H1 (cell line): Measurements from ENCODE around the gene DHCR7. TPM values are rescaled to one million over a fixed set of nuclear protein-coding genes. Genes with fewer than 3 reads are reported as not detected.

Source experiments
- CTCF ChIA-PET: fragments of 300-600 bp; sonication (Branson Sonifier 250); formaldehyde crosslinking; loops from one replicate; lab custom pipeline; 2021; ENCODE audit not compliant: partially characterized antibody; lab: Charles Lee
- POLR2A ChIA-PET: fragments of 300-600 bp; sonication (Branson Sonifier 250); formaldehyde crosslinking; loops from one replicate; lab custom pipeline; 2021; ENCODE audit warnings: inconsistent platforms; ENCODE audit not compliant: partially characterized antibody; lab: Charles Lee
- DNase-seq, 2 experiments: peaks; one replicate each; pipeline versions ENCODE4 v3.0.0 to v3.0.0-alpha.2; 2010 to 2022; ENCODE audit warnings: low spot score in 2 of 2, low read depth in 1 of 2, mixed read lengths in 1 of 2
- FAIRE-seq: peaks from 2 replicates; lab custom pipeline; 2011; peaks lifted over from hg19 to GRCh38; lab: Jason Lieb, UNC
- H2AFZ ChIP-seq: 2 replicates; pipeline ENCODE4 v1.8.1; 2012; ENCODE audit warnings: low read length, inconsistent platforms
- H2AK5ac ChIP-seq: 2 replicates; pipeline ENCODE4 v1.6.1; 2013; ENCODE audit warnings: low read depth, low read length
- H2BK120ac ChIP-seq: replicated peaks from 2 replicates; pipeline ENCODE3; 2013; ENCODE audit warnings: low read depth, low read length, inconsistent platforms
- H2BK12ac ChIP-seq: 2 replicates; pipeline ENCODE4 v1.6.1; 2013; ENCODE audit warnings: low read depth, low read length
- H2BK15ac ChIP-seq: 2 replicates; pipeline ENCODE4 v1.6.1; 2013; ENCODE audit warnings: low read length
- H2BK20ac ChIP-seq: 2 replicates; pipeline ENCODE4 v1.6.1; 2013; ENCODE audit warnings: low read length
- H2BK5ac ChIP-seq: 2 replicates; pipeline ENCODE4 v1.6.1; 2013; ENCODE audit warnings: low read depth, low read length
- H3K14ac ChIP-seq: 2 replicates; pipeline ENCODE4 v1.6.1; 2013; ENCODE audit warnings: inconsistent platforms; ENCODE audit not compliant: insufficient read length
- H3K18ac ChIP-seq: 2 replicates; pipeline ENCODE4 v1.6.1; 2013; ENCODE audit warnings: low read length; ENCODE audit errors: extremely low read depth
- H3K23ac ChIP-seq: 2 replicates; pipeline ENCODE4 v1.6.1; 2013; ENCODE audit warnings: inconsistent platforms; ENCODE audit not compliant: insufficient read length
- H3K23me2 ChIP-seq: 2 replicates; pipeline ENCODE4 v1.6.1; 2013; ENCODE audit warnings: low read depth, low read length
- H3K27ac ChIP-seq: 2 replicates; pipeline ENCODE4 v1.6.1; 2011; ENCODE audit warnings: low read depth, low read length, inconsistent platforms
- H3K27me3 ChIP-seq, 4 experiments: replicated peaks in 1 of 4; 1 replicate in 1 of 4; 2 replicates in 3 of 4; pipeline versions ENCODE4 v1.6.1 to v1.8.1; 2011 to 2013; ENCODE audit warnings: low read length in 3 of 4, mild to moderate bottlenecking in 3 of 4, inconsistent platforms in 2 of 4, mixed read lengths in 2 of 4, moderate library complexity in 1 of 4; ENCODE audit not compliant: control insufficient read depth in 3 of 4, insufficient read depth in 3 of 4; ENCODE audit errors: extremely low read depth in 1 of 4
- H3K36me3 ChIP-seq, 4 experiments: 2 replicates each; pipeline versions ENCODE4 v1.6.1 to v1.8.1; 2011 to 2013; ENCODE audit warnings: mild to moderate bottlenecking in 4 of 4, low read length in 3 of 4, moderate library complexity in 2 of 4, control low read depth in 1 of 4, inconsistent platforms in 1 of 4; ENCODE audit not compliant: insufficient read depth in 4 of 4, control insufficient read depth in 2 of 4
- H3K4ac ChIP-seq: replicated peaks from 2 replicates; pipeline ENCODE3; 2013; ENCODE audit warnings: low read length, low read depth, mixed read lengths, inconsistent platforms; ENCODE audit not compliant: insufficient read length
- H3K4me1 ChIP-seq, 4 experiments: replicated peaks in 1 of 4; 1 replicate in 1 of 4; 2 replicates in 3 of 4; pipeline versions ENCODE4 v1.6.1 to v1.8.1; 2011 to 2013; ENCODE audit warnings: low read length in 3 of 4, inconsistent platforms in 2 of 4, mixed read lengths in 1 of 4; ENCODE audit not compliant: insufficient read depth in 4 of 4, control insufficient read depth in 3 of 4
- H3K4me2 ChIP-seq, 2 experiments: 2 replicates each; pipeline versions ENCODE4 v1.6.1 to v1.8.1; 2011 to 2013; ENCODE audit warnings: low read depth in 2 of 2, low read length in 2 of 2, control low read depth in 1 of 2, inconsistent platforms in 1 of 2, mild to moderate bottlenecking in 1 of 2; ENCODE audit not compliant: insufficient read depth in 1 of 2
- H3K4me3 ChIP-seq, 4 experiments: fragments of 200-600, 300-600 bp in 1 of 4; sonication (generic), shearing (Covaris generic), sonication (Bioruptor Twin) in 1 of 4; 2 replicates each; pipeline versions ENCODE4 v1.5.1 to v1.8.1; 2011 to 2016; ENCODE audit warnings: low read length in 4 of 4, low read depth in 3 of 4, control low read depth in 2 of 4, inconsistent platforms in 2 of 4, mild to moderate bottlenecking in 2 of 4, mixed read lengths in 1 of 4, moderate library complexity in 1 of 4; ENCODE audit not compliant: insufficient read depth in 2 of 4; ENCODE audit errors: extremely low read depth in 1 of 4
- H3K56ac ChIP-seq: replicated peaks from 2 replicates; pipeline ENCODE3; 2013; ENCODE audit warnings: low read depth, mild to moderate bottlenecking, mixed read lengths, low read length, inconsistent platforms; ENCODE audit not compliant: insufficient read length
- H3K79me1 ChIP-seq: 2 replicates; pipeline ENCODE4 v1.6.1; 2013; ENCODE audit warnings: low read depth, low read length, control low read depth
- H3K79me2 ChIP-seq, 2 experiments: 2 replicates each; pipeline versions ENCODE4 v1.6.1 to v1.8.1; 2012 to 2013; ENCODE audit warnings: low read length in 2 of 2, mild to moderate bottlenecking in 2 of 2, inconsistent platforms in 1 of 2; ENCODE audit not compliant: insufficient read depth in 2 of 2, control insufficient read depth in 1 of 2
- H3K9ac ChIP-seq, 4 experiments: replicated peaks in 1 of 4; 1 replicate in 1 of 4; 2 replicates in 3 of 4; pipeline versions ENCODE4 v1.6.1 to v1.8.1; 2011 to 2013; ENCODE audit warnings: low read depth in 3 of 4, low read length in 3 of 4, control low read depth in 2 of 4, mild to moderate bottlenecking in 2 of 4, moderate library complexity in 2 of 4, inconsistent platforms in 1 of 4; ENCODE audit errors: extremely low read depth in 1 of 4
- H3K9me3 ChIP-seq, 2 experiments: 2 replicates each; pipeline versions ENCODE4 v1.6.1 to v1.8.1; 2012 to 2013; ENCODE audit warnings: mild to moderate bottlenecking in 2 of 2, moderate library complexity in 2 of 2, control low read depth in 1 of 2, inconsistent platforms in 1 of 2, low read depth in 1 of 2, low read length in 1 of 2, mixed read lengths in 1 of 2; ENCODE audit not compliant: insufficient read depth in 2 of 2
- H4K20me1 ChIP-seq, 2 experiments: replicated peaks in 1 of 2; 2 replicates each; pipeline versions ENCODE3 to v1.8.1; 2011 to 2013; ENCODE audit warnings: inconsistent platforms in 2 of 2, low read length in 2 of 2, mild to moderate bottlenecking in 1 of 2; ENCODE audit not compliant: insufficient read depth in 2 of 2, control insufficient read depth in 1 of 2
- H4K5ac ChIP-seq: 2 replicates; pipeline ENCODE4 v1.6.1; 2013; ENCODE audit warnings: low read length, low read depth, mixed read lengths, inconsistent platforms; ENCODE audit not compliant: insufficient read length
- H4K8ac ChIP-seq: 2 replicates; pipeline ENCODE4 v1.8.0; 2013; ENCODE audit warnings: mild to moderate bottlenecking, moderate library complexity, low read length, inconsistent platforms; ENCODE audit not compliant: insufficient read depth; ENCODE audit errors: extremely low read depth
- H4K91ac ChIP-seq: replicated peaks from 2 replicates; pipeline ENCODE3; 2013; ENCODE audit warnings: low read length, mixed read lengths, inconsistent platforms; ENCODE audit not compliant: insufficient read length
- CHD2 ChIP-seq: IDR thresholded peaks from 2 replicates; pipeline ENCODE4 v1.6.1; 2012; ENCODE audit warnings: low read length, improper control_type of control experiment
- MAFK ChIP-seq: IDR thresholded peaks from 2 replicates; pipeline ENCODE4 v1.6.1; 2012; ENCODE audit warnings: low read depth, mild to moderate bottlenecking, improper control_type of control experiment, low read length
- PHF8 ChIP-seq: fragments of 200-600 bp; sonication (generic); conservative IDR thresholded peaks from 2 replicates; pipeline ENCODE4 v1.7.1; 2012; ENCODE audit warnings: low read depth, mild to moderate bottlenecking, inconsistent platforms, low read length, moderate library complexity
- SIRT6 ChIP-seq: IDR thresholded peaks from one replicate; pipeline ENCODE4 v1.7.1; 2012; ENCODE audit warnings: low read length, inconsistent platforms
- WGBS, 2 experiments: shearing (Covaris generic) in 1 of 2; methylation state at CpG; one replicate each; pipeline versions ENCODE4 v1.1.6 to v1.1.7; 2013 to 2015; ENCODE audit warnings: low lambda C conversion rate in 2 of 2, mixed read lengths in 2 of 2, inconsistent platforms in 1 of 2, low coverage in 1 of 2, missing lambda C conversion rate in 1 of 2; ENCODE audit not compliant: insufficient replicate concordance in 2 of 2, insufficient coverage in 1 of 2, insufficient read length in 1 of 2; ENCODE audit errors: extremely low coverage in 1 of 2, missing lambda C conversion rate in 1 of 2; 5-methylcytosine and 5-hydroxymethylcytosine counted together
- polyA plus RNA-seq, 7 experiments: library from polyadenylated mRNA; depleted of rRNA in 3 of 7; stranded (reverse) in 5 of 7; unstranded in 2 of 7; fragments of >200 nt in 5 of 7; fragments of 200-250 nt in 2 of 7; gene quantifications; 1 replicate in 5 of 7; 2 replicates in 1 of 7; 4 replicates in 1 of 7; pipeline versions ENCODE4 v1.2.1 to v1.2.3, GENCODE V29; 2011 to 2013; ENCODE audit warnings: missing spikeins in 2 of 7, mixed read lengths in 2 of 7
- total RNA-seq: library from RNA; stranded (reverse); fragmentation: NEBNext Ultra II Directional; extraction: Animal tissue kit (Norgen Biotek cat#: 25700); gene quantifications from 2 replicates; pipeline ENCODE4 v1.2.1, GENCODE V29; 2021
- TF ChIP-seq, protein P1 (sequence below), 3 experiments: IDR thresholded peaks; 1 replicate in 2 of 3; 2 replicates in 1 of 3; pipeline versions ENCODE4 v1.5.1 to v1.6.1; 2011; ENCODE audit warnings: low read length in 3 of 3, mild to moderate bottlenecking in 3 of 3, inconsistent platforms in 2 of 3, low read depth in 1 of 3, moderate library complexity in 1 of 3; ENCODE audit not compliant: insufficient read depth in 1 of 3; ENCODE audit errors: control extremely low read depth in 1 of 3
- TF ChIP-seq, protein P2 (sequence below): IDR thresholded peaks from 2 replicates; pipeline ENCODE4 v1.6.1; 2012; ENCODE audit warnings: inconsistent platforms

Gene DHCR7
- total and polyA plus RNA-seq, 2 of the 8 experiments (the other 6 are each of a cell fraction or from before 2014, with no cell fraction given) = 144 to 157 TPM

GRCh38 chr11:71418643-71419042 is 29.6 kb downstream of the DHCR7 start:
- no peak overlapping the region for H3K4ac ChIP-seq
- no peak overlapping the region for H3K56ac ChIP-seq
- no peak overlapping the region for H2BK120ac ChIP-seq
- no peak overlapping the region for H3K23ac ChIP-seq
- peaks cover 7% of the 10 kb centered on the region; the same call in 1 of the 2 replicates for H3K23me2 ChIP-seq
- CTCF ChIA-PET = interaction anchor here (0.6 to 6.8 kb wide), 18 partner anchors 9 to 984 kb away, joined by 3 to 64 read pairs (median 5); no protein-coding TSS in a partner anchor
- FAIRE-seq (no peak), DNase-seq (no peak)
- POLR2A ChIA-PET = interaction anchor here (1.8 kb wide), 1 partner anchor 34 kb away, joined by 3 read pairs; the partner anchor contains the start of gene NADSYN1
- WGBS, 2 experiments = 92% methylated on average over 8 of the region's 8 CpGs; no CpG with 5 or more reads in 1 of the 2 experiments
- H4K91ac ChIP-seq = no peak overlapping the region
- no peak overlapping the region for H3K14ac ChIP-seq
- H2BK20ac ChIP-seq = no peak overlapping the region
- no peak overlapping the region for H3K4me3 ChIP-seq
- H3K27me3 ChIP-seq = peaks cover 0 to 3% (median 0%) of the 10 kb centered on the region in 4 experiments; a peak in 1 of 7 replicates
- H3K9me3 ChIP-seq = no peaks in the 10 kb centered on the region
- H3K79me1 ChIP-seq = no peaks in the 10 kb centered on the region
- no peaks in the 10 kb centered on the region; a peak in 1 of 7 replicates for H3K4me1 ChIP-seq
- H2BK5ac ChIP-seq = no peak overlapping the region
- TF ChIP-seq CHD2 (no peak), SIRT6 (no peak), PHF8 (no peak), MAFK (no peak)
- TF ChIP-seq, protein P1, sequence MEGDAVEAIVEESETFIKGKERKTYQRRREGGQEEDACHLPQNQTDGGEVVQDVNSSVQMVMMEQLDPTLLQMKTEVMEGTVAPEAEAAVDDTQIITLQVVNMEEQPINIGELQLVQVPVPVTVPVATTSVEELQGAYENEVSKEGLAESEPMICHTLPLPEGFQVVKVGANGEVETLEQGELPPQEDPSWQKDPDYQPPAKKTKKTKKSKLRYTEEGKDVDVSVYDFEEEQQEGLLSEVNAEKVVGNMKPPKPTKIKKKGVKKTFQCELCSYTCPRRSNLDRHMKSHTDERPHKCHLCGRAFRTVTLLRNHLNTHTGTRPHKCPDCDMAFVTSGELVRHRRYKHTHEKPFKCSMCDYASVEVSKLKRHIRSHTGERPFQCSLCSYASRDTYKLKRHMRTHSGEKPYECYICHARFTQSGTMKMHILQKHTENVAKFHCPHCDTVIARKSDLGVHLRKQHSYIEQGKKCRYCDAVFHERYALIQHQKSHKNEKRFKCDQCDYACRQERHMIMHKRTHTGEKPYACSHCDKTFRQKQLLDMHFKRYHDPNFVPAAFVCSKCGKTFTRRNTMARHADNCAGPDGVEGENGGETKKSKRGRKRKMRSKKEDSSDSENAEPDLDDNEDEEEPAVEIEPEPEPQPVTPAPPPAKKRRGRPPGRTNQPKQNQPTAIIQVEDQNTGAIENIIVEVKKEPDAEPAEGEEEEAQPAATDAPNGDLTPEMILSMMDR (IDR thresholded peaks at IDR 0.05; ENCODE audit: control extremely low read depth in 1 of 3, insufficient read depth in 1 of 3, low read depth in 1 of 3, low read length in 3 of 3) = no peak
- TF ChIP-seq, protein P2, sequence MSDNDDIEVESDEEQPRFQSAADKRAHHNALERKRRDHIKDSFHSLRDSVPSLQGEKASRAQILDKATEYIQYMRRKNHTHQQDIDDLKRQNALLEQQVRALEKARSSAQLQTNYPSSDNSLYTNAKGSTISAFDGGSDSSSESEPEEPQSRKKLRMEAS = no peak
- TF ChIP-seq, all 59 proteins: peak for 0
- no peak overlapping the region for H4K5ac ChIP-seq
- H3K79me2 ChIP-seq = no peaks in the 10 kb centered on the region
- H2BK12ac ChIP-seq = no peak overlapping the region
- H2BK15ac ChIP-seq = no peak overlapping the region
- no peak overlapping the region for H3K9ac ChIP-seq
- no peak overlapping the region for H3K18ac ChIP-seq
- H3K27ac ChIP-seq = no peak overlapping the region
- no peak overlapping the region for H3K4me2 ChIP-seq
- H2AK5ac ChIP-seq = no peak overlapping the region
- H2AFZ ChIP-seq = no peak overlapping the region
- no peaks in the 10 kb centered on the region for H3K36me3 ChIP-seq
- no peaks in the 10 kb centered on the region for H4K20me1 ChIP-seq
- peak overlapping the region; percentile 36; the same call in 1 of the 2 replicates for H4K8ac ChIP-seq
